Placental epithelial cell (primary cell): Measurements from ENCODE around the gene FAM114A2. TPM values are rescaled to one million over a fixed set of nuclear protein-coding genes. Genes with fewer than 3 reads are reported as not detected.

Experiments used
- total RNA-seq: library from RNA; depleted of rRNA; stranded (reverse); fragments of >200 nt; gene quantifications from 2 replicates; pipeline ENCODE4 v1.2.3, GENCODE V29; 2012

FAM114A2 gene
- 14.9 and 20.9 TPM in 2 replicates for total RNA-seq

GRCh38 chr5:154038707-154039457 lies at the start of gene FAM114A2, which contains the start of gene MFAP3:
FAM114A2 (minus strand) TSS chr5:154038910; CDS start chr5:154034953, 3,957 bp downstream.
MFAP3 (plus strand) TSS chr5:154038967; CDS start chr5:154049723, 10,756 bp downstream.

Other genes starting within 250 kb of the FAM114A2 start
- 78.5 and 156 TPM in 2 replicates for gene MFAP3, start 57 bp upstream of the FAM114A2 start, total RNA-seq
- 61.6 and 103 TPM in 2 replicates for gene GALNT10, start 151.8 kb upstream of the FAM114A2 start, total RNA-seq